DMS114 treated with DMSO at 0.1 percent for 48 hours (cell line): ENCODE results near the gene NFASC.

Source experiments
- DNase-seq: peaks from one replicate; lab custom pipeline; 2025; ENCODE audit not compliant: unreplicated experiment; lab: John Stamatoyannopoulos, UW

Gene NFASC

DNA sequence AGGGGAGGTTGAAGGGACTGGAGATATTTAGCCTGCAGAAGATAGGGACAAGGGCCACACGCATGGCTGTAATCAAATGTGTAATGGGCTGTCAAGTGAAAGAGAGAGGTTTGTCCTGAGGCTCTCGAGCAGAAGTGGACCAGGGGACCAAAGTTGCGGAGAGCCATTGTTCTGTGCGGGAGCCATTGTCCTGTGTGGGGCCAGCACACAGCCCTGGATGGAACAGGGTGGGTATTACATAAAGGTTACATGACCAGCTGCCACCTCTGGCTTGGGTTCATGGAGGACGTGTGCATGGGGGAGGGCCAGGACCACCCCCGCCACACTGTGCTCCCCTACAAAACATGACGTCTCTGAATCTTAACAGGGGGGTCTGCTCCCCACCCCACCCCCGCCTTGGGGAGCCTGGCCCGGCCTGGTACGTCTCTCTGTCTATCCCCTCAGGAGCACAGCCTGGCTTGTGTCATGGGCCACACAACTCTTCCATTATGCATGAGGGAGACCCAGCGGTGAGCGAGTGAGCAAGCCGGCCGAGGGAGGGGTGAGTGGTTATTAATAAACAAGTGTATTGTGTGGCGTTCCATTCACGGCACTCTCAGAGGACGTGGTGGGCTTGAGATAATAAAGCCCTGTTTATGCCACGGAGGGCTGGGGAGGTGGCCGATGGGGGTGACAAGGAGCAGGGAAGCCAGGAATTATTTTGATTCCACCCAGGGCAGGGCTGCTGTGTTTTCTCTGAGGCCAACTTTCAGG, at the start of gene NFASC:
NFASC (plus strand) TSS at position 703 of the 753 bp plus-strand sequence. CDS start 73,454 bp downstream, outside the sequence.
- no peak for DNase-seq

DNA sequence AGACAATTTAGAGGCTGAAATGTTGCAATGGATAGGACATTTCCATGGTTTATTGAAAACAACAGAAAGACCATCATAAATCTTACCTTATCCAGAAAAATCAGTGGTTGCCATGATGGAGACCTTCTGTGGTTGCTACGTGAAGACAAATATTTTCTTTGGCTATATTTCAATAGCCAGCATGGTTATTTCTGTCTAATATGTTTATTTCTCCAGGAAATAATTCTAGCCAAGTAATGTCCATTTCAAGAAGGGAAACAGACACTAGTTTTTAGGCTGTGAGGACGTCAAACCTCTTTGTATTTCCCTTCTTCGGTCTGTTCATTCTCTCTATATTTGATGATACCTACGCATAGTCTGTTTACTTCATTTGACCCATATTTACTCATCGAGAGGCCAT, 49.2 kb upstream of the NFASC start:
- DNase-seq: no peak

DNA sequence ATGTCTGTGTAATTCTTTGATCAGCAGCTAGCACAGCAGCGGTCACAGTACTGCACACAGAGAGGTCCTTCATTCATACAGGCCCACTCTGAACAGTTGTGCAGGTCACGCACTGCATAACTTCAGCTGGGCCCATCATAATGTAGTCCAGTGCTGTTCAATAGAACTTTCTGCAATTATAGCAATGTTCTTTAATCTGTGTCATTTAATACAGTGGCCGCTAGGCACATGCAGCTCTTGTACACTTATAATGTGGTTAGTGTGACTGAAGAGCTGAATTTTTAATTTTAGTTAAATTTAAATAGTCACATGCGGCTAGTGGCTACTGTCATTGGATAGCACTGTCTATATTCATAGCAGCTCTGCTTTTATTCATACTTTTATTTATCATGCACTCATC, 48.7 kb upstream of the NFASC start:
- DNase-seq: no peak

DNA sequence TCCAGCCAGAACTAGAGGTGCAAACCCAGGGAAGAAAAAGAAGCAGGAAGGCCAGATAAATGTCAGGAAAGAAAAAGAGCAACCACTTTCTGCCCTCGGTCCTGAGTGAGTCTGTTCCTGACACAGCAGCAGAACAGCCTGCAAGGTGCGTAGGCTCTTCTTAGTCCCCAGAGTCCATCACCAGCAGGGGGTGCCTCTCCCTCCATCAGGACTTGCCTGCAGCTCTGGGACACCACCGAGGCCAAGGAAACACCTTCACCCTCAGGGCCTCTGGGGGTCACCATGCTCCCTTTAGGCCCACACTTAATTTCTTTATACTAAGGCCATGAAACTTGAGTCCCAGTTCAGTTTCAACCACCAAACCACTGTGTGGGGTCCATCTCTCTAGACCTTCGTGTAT, 43.7 kb upstream of the NFASC start:
- DNase-seq: no peak

DNA sequence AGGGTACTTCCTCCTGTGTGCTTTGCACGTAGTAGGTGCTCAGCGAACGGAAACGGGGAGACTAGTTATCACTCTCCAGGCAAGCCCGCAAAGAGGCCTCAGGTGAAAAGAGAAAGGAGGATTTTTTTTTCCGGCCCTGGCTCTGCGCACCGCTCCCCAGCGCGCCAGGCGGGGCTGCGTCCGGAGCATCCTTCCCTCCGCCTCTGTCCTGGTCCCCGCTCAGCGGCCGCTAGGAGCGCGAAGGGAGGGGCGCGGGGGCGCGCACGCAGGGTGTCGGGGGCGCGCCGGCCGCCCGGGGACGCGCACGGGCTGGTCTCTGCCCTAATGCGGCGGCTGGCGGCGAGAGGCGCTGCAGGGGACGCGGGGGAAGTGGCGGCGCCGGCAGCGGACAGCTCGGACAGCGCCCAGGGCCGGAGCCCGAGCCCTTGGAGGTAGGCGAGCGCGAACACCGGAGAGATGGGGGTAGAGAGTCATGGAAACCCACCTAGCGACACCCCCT, 42.3 kb upstream of the NFASC start:
- peak; percentile 59 for DNase-seq

DNA sequence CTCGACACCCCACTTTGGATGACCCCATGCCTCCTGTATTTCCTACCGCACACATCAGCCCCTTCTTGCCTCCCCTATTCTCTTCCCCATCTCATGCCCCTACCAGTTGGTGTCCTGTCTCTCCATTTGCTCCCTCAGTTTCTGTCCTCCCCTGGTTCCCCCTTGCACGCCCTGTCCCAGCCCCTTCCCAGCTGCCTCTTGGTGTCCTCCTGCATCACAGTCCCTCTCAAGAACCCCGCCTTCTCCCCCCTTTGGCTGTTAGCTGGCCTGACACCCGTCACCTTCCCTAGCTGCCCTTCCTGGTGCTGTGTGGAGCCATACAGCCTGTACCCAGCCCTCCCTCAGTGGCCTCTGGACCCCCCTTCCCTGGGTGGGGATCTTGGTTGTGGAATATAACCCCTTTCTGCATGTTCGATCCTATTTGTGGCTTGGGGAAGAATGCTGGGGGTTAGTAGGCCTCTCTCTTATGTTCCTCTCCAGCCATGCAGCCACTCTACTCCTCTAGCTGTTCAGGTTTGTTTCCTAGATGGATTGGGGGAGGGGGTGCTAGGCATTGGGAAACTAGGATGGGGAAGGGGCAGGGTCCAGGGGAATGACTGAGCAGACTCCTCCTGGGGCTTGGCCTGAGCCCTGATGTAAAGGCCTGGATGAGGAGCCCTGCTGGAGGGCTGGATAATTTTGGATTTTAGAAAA, 41.4 kb upstream of the NFASC start:
- DNase-seq: no peak

DNA sequence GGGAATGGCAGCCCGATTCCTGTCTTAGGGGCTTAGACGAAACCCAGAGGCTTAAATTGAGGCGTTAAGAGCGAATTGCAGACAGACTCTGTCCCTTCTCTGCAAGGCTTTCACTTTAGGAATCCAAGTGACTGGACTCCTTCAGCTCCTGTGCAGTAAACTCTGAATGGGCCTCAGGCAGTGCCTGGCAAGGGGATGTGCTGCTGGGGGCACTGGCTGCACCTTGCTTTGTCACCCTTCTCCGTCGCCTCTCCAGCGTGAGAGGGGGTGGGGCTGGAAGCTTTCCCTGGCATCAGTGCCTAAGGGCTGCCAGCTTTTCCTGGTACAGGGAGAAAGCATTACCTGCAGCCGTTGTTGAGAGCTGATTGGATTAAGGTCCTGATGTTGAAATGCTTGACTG, 39.9 kb upstream of the NFASC start:
- no peak for DNase-seq

DNA sequence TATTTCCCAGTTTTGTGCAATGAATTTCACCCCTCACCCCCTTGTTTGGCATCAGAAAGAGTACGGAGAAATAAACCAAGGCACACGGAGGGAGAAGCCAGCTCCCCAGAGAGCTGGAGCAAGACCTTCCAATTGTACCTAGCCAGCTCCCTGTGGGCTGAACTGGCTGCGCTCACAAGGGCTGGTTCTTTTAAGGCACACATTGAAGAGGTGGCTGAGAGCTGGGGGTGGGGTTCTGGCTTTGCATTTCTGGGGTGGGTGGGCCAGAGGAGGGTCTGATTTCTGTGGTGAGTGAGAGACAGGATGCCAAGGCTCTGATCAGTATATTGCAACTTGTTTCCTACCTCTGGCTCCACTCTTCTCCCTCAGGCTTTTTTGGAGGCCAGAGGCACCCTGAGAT, 39.5 kb upstream of the NFASC start:
- no peak for DNase-seq

DNA sequence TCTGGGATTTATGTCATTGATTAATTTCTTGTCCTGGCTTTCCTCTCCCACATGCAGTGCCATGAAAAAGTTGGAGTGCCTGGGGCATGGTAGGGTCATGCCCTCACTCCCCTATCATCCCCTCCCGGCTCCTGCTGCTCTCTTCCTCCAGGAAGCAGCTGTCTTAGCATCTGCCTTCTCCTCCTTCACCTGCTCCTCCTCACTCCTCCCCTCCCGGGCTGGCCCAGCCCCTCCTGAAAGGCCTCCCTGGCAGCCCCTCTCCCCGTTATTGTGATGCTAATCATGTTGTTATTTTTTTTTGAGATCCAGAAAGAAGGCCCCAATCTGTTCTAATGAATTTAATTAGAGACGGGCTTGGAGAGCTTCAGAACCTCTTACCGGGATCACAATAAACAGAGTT, 36.3 kb upstream of the NFASC start:
- no peak for DNase-seq

DNA sequence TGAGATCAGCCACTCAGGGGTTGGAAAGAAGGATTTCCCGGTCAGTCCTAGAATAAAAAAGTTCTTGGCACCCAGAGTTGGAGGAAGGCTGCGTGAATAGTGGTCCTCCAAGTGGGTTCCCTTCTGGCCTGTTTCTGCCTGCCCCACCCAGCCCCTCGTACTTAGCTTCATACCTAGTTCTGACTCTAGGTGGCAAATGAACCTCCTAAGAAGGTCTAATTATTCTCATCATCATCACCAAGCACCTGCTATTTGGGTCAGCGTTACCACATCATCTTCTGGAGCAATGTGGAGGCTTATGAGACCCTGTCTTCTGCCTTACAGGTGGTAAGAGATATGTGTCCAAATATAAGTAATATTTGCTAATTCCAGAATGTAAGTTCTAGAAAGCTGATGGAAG, 35.9 kb upstream of the NFASC start:
- DNase-seq: no peak

DNA sequence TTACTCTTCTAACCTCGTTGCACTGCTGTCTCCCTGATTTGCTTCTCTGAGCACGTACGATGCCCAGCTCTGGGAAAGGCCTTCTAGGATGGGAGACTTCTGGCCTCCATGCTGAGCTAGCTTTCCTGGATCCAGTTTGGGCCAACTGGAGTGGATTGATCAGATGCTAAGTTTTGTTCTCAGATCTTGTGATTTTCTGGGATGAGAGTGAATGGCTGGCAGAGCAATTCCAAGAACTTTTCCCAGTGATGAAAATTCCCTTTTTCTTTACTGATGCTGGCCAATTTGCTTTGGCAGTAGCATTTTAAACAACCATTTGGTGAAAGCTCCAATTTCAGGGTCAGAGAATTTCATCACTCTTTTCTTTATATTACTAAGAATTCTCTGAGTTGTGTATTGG, 34.9 kb upstream of the NFASC start:
- DNase-seq: no peak

DNA sequence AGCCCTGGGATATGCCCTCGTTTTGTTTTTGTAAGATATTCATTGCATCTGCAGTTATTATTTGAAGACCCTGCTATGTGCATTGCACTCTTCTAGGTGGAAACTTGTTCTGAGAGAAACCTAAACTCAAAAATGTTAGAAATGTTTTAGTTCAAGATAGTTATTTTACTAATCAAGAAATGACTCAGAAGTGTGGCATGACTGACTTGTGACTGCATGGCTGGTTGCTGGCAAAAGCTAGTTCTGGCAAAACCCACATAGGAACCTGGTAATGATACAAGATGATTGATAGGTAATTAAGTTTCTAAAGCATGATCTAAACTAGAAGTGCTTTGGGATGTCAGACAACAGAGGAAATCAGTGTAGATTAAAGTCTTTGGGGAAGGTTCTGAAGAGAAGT, 33.8 kb upstream of the NFASC start:
- DNase-seq: no peak

DNA sequence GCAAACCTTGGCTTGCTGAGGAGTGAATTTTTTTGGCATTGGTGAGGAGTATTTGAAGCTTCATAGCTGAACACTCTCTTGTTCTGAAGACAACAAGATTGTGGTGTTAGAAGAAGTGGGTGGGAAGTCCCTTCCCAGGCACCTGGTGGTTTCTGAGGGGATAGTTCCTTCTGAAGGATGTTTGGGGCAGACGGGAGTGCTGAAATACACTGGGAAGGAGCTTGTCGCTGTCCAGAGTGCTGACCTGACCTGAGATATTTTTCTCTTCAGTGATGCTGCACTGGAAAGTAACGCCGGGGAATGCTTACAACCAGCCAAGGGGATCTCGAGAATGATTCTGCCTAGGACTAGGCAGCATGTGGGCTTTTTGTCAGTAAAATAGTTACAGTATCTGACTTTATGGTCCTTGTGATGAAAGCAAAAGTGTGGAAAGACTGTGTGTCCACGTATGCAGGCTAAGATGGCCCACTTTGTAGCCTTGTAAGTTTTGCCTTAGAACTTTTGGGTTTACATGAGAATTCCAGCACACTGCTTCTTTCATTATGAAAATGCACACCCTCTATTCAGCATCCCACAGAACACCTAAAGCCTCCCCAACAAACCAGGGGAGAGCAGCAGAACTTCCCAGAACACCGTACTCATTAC, 33.1 kb upstream of the NFASC start:
- no peak for DNase-seq

DNA sequence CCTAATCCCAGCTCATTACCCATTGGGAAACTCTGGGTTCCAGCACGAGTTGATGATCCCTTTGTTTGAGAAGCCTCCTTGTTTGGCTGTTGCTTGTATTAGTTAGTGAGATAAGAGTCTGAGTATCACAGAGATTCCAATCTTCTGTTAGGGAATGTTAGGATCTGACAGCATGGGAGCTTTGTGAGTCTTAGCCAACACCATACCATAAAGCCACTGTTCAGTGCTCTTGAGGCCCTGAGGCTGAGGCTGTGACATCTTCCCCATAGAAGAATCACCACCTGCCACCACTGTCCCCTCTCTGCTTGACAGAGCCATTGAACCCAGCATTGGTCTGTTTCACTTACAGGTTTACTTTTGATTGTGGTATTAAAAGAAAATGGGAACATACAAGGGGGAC, 29.3 kb upstream of the NFASC start:
- no peak for DNase-seq

DNA sequence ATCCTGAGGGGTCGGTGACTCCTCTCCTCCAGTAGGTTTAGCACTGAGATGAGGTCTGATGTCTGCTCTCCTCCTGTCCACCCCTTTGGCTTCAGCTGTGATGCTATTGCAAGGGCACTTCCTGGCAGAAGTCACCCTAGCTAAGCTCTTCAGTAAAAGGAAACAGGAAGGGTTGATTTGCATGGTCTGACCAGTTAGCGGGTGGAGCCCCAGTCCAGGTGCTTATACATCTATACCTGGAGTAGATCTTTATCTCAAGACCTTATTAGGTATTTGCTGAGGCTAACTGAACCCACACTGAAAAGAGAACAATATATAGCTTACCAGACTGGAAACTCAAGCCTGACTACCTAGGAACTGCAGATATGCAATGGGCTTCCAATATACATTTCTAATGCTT, 28.9 kb upstream of the NFASC start:
- DNase-seq: no peak

DNA sequence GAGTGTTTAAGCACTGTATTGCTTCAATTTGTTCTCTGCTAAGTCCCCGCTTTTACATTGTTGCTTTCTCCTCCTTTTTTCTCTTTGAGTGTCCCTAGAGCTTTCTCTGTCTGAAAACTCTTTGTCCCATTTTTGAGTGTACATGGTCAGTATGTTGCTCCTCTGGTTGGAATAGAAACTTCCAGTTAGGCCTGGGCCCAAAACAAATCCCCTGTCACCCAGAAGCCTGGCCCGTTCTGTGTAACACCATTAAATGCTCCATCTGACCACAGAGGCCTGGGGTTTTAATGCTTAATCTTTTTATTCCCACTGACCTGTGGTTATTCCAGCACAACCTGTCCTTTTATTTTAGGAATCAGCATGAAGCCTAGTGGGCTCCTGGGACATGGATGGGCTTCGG, 28.3 kb upstream of the NFASC start:
- no peak for DNase-seq

DNA sequence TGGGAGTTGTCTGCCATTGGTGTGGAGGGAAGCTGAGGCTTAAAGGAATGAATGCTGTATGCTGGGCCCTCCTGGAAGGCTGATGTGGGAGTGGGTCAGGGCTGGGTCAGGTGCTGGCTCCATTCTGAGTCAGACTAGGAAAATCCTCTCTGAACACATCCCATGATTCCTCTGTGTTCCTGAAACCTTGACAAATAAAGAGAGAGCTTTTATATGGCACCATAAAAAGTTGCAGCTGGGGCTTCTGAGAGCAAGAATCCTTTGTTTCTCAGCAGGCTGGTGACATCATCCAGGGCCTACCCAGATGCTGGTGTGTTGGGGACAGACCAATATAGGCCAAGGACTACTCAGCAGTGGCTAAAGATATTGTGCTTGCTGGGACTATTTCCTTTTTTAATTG, 27.8 kb upstream of the NFASC start:
- DNase-seq: no peak

DNA sequence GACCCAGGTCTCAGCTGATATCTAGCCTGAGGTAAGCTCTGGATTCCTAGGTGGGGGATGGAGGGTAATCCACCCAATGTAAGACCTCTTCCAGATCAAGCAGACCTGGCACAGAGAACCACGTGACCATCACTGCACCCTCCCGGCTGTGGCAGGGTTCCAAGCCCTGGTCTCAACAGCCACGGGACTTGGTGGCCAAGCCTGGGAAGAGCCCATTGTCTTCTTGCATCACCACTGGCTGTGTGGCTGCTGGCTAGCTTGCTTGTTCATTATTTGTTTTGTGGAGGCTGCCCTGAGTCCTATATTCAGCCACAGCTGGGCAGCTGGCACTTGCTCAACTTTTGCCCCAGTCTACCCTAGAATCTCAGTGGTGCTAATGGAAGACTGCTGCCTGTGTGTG, 24.1 kb upstream of the NFASC start:
- no peak for DNase-seq

DNA sequence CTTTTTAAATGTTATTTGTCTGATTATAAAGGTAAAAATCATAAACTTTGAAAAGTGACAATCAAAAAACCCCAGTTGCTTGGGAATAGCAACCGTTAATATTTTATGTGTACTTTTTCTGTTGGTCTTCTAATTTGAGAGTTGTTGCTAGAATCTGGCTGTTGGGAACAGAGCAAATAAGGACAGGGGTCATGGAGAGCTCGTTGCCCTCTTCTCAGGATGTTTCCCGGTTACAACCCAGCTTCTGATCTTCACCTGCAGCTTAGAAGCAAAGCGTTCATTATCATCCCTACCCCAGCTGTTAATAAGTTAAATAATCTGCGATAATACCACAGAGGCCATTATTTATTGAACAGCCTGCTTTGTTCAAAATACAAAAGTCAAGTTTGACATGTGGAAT, 22.1 kb upstream of the NFASC start:
- DNase-seq: no peak

DNA sequence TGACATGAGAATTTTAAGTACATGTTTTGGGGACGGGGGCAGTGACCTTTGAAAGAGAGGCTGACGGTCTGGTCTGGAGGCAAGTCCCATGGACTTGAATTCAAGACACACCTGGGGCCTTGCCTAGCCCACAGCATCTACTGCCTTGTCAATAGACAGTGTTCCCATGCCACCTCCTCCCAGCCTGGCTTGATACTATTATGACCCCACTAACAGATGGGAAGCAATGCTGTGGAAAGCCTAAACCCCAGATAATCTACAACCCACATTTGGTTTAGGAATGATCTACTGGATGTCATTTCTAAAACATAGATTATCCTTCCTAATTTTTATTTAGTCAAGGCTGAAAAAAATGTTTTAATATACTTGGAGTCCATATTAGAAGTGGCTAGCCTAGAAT, 17.8 kb upstream of the NFASC start:
- DNase-seq: no peak

DNA sequence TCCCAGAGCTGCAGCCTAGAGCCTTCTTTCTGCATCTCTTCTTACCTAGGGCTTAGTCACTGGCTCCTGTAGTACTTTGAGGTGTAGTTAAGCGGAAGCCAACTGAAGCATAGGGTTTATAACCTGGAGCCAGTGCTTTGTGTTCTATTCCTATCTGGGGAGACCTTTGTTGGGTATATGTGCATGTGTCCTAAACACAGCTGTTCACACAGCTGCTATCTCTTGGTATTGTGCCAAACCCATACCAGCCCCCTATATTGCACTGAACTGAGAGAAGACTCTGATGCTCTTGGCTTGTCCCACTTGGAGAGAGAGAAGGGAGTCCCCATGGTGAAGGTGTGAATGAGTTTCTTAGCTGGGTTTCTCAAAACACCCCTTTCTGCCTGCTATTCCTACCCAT, 17.2 kb upstream of the NFASC start:
- no peak for DNase-seq

DNA sequence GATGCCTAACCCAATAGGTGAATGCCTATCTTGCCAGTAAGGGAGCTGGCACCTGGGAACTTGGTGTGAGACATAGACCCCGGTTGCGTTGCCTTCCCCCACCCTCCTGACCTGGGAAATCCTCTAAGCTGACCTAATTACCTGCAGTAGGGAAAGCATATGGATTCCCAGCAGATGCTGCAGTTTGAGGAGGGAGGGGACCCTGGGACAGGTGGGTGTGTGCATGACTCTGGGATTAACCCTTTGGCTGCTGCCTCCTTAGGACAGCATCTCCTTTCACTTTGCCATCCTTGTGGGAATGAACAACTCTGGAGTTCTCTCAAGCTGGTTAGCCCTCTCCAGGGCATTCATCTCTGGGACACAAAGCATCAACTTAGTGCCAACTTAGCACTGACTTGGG, 16.4 kb upstream of the NFASC start:
- no peak for DNase-seq
